ENCODE measurements around the gene CSH2.
A peak's percentile ranks its signal among the peaks of the same experiment; 100 is the strongest.
"Not testable (repeated sequence)": the region's sequence is repeated elsewhere in the genome, so short reads cannot be mapped to it uniquely, and the experiment has no call there.

CSH2 gene

GRCh38 chr17:63848834-63849689, 24.4 kb downstream of the CSH2 start:
- Mint-ChIP-seq H3K4me3 (peak overlapping the region; percentile 73 to 80), H3K27me3 (no peaks in the 10 kb centered on the region), H3K4me1 (peaks cover 20% of the 10 kb centered on the region), H3K9me3 (peaks cover 9 to 11% of the 10 kb centered on the region in 2 donors), H3K27ac (peak overlapping the region; percentile 99)
- ATAC-seq (peak; percentile 95), DNase-seq (peak; percentile 97)

GRCh38 chr17:63847525-63848249, 25.8 kb downstream of the CSH2 start:
- Mint-ChIP-seq H3K27ac (peak overlapping the region in 1 of 2 donors; percentile 34), H3K4me1 (peaks cover 25% of the 10 kb centered on the region), H3K9me3 (peaks cover 9 to 11% of the 10 kb centered on the region in 2 donors), H3K27me3 (no peaks in the 10 kb centered on the region), H3K4me3 (peak overlapping the region; percentile 47 to 51)
- no peak for ATAC-seq
- DNase-seq: no peak

GRCh38 chr17:63845509-63845908, 28.0 kb downstream of the CSH2 start:
- Mint-ChIP-seq H3K9me3 (peaks cover 9 to 11% of the 10 kb centered on the region in 2 donors), H3K4me3 (no peak overlapping the region), H3K27ac (no peak overlapping the region), H3K4me1 (peaks cover 36% of the 10 kb centered on the region), H3K27me3 (no peaks in the 10 kb centered on the region)
- DNase-seq: no peak
- no peak for ATAC-seq

- no peaks in the 10 kb centered on the region for H3K27me3 Mint-ChIP-seq
- DNase-seq: no peak
- ATAC-seq: no peak
- peaks cover 9 to 10% of the 10 kb centered on the region in 2 donors for H3K9me3 Mint-ChIP-seq
- H3K27ac Mint-ChIP-seq: peak overlapping the region; percentile 95 to 97
- peaks cover 46% of the 10 kb centered on the region for H3K4me1 Mint-ChIP-seq
- H3K4me3 Mint-ChIP-seq: peak overlapping the region; percentile 91 to 99
These were observed 29.4 kb downstream of the CSH2 start for GRCh38 chr17:63843910-63844677.

GRCh38 chr17:63843387-63843888, 30.0 kb downstream of the CSH2 start:
- not testable (repeated sequence) for H3K9me3 Mint-ChIP-seq, DNase-seq, H3K27me3 Mint-ChIP-seq
- H3K4me3 Mint-ChIP-seq: peak overlapping the region; percentile 91 to 99
- ATAC-seq: peak; percentile 13
- H3K4me1 Mint-ChIP-seq: peaks cover 46% of the 10 kb centered on the region
- H3K27ac Mint-ChIP-seq: peak overlapping the region; percentile 95 to 97

- Mint-ChIP-seq H3K9me3 (peaks cover under 1 to 2% of the 10 kb centered on the region in 2 donors), H3K4me3 (peak within 1 kb of the TSS; percentile 96 to 99), H3K27me3 (no peaks in the 10 kb centered on the region), H3K27ac (peak within 1 kb of the TSS; percentile 97), H3K4me1 (peaks cover 46% of the 10 kb centered on the region)
- DNase-seq (peak; percentile 98 to 99), ATAC-seq (peak; percentile 91)
These were observed 30.7 kb downstream of the CSH2 start, which contains the start of gene SMARCD2 for GRCh38 chr17:63842540-63843386. TSS of gene SMARCD2 (minus strand) at chr17:63842685. CDS start at chr17:63842674, 11 bp downstream.

GRCh38 chr17:63842173-63842539, 31.3 kb downstream of the CSH2 start:
- no peaks in the 10 kb centered on the region for H3K9me3 Mint-ChIP-seq
- no peaks in the 10 kb centered on the region for H3K27me3 Mint-ChIP-seq
- ATAC-seq: peak; percentile 61
- H3K27ac Mint-ChIP-seq: peak overlapping the region; percentile 97
- no peak for DNase-seq
- peaks cover 51% of the 10 kb centered on the region for H3K4me1 Mint-ChIP-seq
- peak overlapping the region; percentile 96 to 99 for H3K4me3 Mint-ChIP-seq

GRCh38 chr17:63841350-63842172, 31.9 kb downstream of the CSH2 start:
- DNase-seq (peak; percentile 19 to 41), ATAC-seq (no peak)
- Mint-ChIP-seq H3K4me1 (peaks cover 57% of the 10 kb centered on the region), H3K4me3 (peak overlapping the region; percentile 96 to 99), H3K27ac (peak overlapping the region; percentile 97), H3K27me3 (no peaks in the 10 kb centered on the region), H3K9me3 (no peaks in the 10 kb centered on the region)

- Mint-ChIP-seq H3K4me1 (peaks cover 60% of the 10 kb centered on the region), H3K9me3 (no peaks in the 10 kb centered on the region)
These were observed 32.7 kb downstream of the CSH2 start for GRCh38 chr17:63840591-63841349.

GRCh38 chr17:63838631-63839171, 34.8 kb downstream of the CSH2 start:
- Mint-ChIP-seq H3K9me3 (no peaks in the 10 kb centered on the region), H3K4me1 (peaks cover 71% of the 10 kb centered on the region), H3K4me3 (peak overlapping the region; percentile 54 to 61), H3K27me3 (no peaks in the 10 kb centered on the region), H3K27ac (peak overlapping the region; percentile 33 to 72)
- no peak for ATAC-seq
- DNase-seq: no peak

More at GRCh38 chr17:63840591-63841349, 32.7 kb downstream of the CSH2 start:
- DNase-seq: no peak
- H3K27ac Mint-ChIP-seq: peak overlapping the region; percentile 93 to 97
- H3K4me3 Mint-ChIP-seq: peak overlapping the region; percentile 96 to 99
- ATAC-seq: no peak
- H3K27me3 Mint-ChIP-seq: no peaks in the 10 kb centered on the region

GRCh38 chr17:63837962-63838600, 35.4 kb downstream of the CSH2 start:
- Mint-ChIP-seq H3K4me1 (peaks cover 73% of the 10 kb centered on the region), H3K27ac (peak overlapping the region in 1 of 2 donors; percentile 72), H3K4me3 (no peak overlapping the region)

GRCh38 chr17:63837480-63837879, 36.0 kb downstream of the CSH2 start:
- no peaks in the 10 kb centered on the region for H3K9me3 Mint-ChIP-seq
- H3K27me3 Mint-ChIP-seq: no peaks in the 10 kb centered on the region
- peaks cover 74% of the 10 kb centered on the region for H3K4me1 Mint-ChIP-seq
- DNase-seq (no peak), ATAC-seq (no peak)
- H3K4me3 Mint-ChIP-seq: no peak overlapping the region
- H3K27ac Mint-ChIP-seq: peak overlapping the region in 1 of 2 donors; percentile 91

More at GRCh38 chr17:63837962-63838600, 35.4 kb downstream of the CSH2 start:
- H3K9me3 Mint-ChIP-seq: no peaks in the 10 kb centered on the region
- no peak for DNase-seq
- ATAC-seq: no peak
- H3K27me3 Mint-ChIP-seq: no peaks in the 10 kb centered on the region
